Stimulated activated CD4-positive, alpha-beta T cell treated with anti-CD3 and anti-CD28 coated beads, Interleukin-2, amount 100 ng/mL, for 48 hours (primary cell): Measurements from ENCODE around the gene GDPD5.

Experiments used
- DNase-seq, 2 donors: peaks; one replicate each; pipeline ENCODE4 v3.0.0-alpha.2; 2020

The GDPD5 gene

GRCh38 chr11:75487365-75487764 is 38.4 kb downstream of the GDPD5 start:
- DNase-seq, result no peak

DNA sequence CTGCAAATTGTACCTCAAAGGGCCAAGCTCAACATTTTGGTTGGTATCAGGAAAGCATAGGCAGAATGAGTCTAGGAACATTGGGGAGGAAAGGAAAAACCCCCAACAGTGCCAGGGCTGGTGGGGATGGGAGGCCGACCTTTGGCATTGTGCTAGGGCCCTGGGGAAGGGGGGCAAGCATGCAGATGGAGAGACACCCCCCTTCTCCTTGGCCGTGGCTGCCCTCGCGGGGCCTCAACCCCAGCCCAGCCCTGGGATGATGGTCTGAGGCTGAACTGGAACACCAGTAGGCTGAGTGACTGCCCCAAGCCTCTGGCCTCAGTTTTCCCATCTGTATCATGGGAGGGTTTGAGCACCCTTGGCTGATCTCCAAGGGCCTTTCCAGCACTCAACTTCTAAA is 40.0 kb downstream of the GDPD5 start:
- no peak for DNase-seq

GRCh38 chr11:75482931-75483469 is 42.7 kb downstream of the GDPD5 start:
- DNase-seq, result no peak

DNA sequence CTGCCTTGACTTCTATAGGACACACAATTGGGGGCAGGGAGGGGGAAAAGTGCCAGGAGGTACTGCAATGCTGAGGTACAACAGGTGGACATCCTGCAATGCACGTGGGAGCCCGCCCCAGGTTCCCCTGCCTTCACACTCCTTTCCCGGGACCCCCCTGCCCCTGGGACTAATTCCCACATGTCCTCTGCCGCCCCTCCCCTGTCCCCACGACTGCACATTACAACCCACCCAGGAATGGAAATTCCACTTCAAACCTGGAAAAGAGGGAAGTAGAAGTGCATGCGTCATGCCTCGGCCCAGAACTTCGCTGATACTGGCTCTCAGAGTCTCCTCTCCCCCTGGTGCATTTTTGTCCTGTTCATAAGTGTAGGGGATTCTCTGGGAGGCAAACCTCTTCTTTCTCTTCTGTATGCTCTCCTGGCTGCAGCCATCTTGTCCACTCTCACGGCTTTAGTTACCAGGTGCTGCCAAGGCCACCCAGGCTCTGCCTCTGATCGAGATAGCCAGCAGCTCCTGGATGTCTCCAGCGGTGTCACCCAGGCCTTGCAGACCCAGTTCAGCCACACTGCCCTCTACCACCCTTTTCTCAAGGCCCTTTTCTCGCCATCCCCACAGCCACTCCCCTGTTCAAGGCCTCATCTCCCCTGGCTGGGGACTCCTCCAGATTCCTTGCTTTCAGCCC is 43.7 kb downstream of the GDPD5 start:
- no peak for DNase-seq

DNA sequence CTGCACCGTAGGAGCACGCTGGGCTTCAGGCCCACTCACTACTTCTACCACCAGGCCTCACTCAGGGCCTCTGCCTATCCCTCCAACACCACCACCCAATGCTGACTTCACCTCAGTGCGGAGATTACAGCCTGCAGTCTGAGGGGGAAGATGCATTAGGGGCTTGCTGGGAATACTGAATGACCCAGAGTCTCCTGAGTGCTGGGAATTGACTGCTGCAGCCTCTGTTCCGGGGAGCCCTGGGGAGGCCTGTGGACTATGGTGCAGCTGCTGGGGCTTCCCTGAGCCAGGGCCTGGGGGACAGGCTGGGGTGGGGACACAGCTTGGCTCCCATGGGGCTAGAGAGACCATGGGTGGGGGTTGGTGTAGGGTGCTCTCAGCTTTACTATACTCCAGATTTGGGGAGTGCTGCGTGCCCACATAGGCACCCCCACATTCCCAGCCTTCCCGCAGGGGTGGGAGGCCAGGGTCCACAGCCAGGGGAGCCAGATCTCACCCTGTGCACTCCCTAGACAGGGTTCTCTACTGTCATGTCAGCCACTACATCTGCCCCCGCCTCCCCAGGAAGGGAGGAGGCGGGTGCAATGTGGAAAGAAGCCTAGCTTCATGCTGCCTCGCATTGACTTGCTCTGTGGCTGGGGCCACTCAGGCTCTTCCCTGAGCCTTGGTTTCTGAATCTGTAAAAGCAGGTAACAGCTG is 44.4 kb downstream of the GDPD5 start:
- DNase-seq, result no peak

DNA sequence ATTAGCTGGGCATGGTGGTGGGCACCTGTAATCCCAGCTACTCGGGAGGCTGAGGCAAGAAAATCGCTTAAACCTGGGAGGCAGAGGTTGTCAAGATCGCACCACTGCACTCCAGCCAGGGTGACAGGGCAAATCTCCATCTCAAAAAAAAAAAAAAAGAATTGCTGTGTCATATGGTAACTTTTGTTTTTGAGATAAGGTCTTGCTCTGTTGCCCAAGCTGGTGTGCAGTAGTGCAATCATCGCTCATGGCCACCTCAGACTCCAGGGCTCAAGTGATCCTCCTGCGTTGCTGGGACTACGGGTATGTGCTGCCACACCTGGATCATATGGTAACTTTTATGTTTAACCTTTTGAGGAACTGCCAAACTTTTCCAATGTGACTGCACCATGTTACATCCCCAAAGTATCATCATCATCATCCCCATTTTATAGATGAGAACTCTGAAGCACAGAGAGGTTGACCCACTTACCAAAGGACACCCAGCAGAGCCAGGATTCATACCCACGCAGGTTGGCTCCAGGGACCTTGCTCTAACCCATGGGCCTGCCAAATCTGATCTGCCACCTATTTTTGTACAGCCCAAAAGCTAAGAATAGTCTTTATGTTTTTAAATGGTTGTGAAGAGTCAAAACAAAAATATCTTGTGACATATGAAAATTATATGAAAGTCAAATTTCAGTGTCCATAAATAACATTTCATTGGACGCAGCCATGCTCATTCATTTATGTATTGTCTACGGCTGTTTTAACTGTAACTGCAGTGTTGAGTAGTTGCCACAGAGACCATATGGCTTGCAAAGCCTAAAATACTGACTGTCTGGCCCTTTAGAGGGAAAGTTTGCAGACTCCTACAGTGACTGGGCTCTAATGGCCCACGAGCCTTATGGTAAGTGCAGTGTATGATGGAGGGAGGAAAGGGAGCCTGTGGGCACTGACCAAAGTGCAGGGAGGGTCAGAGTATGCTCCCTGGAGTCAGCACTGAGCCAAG is 45.3 kb downstream of the GDPD5 start:
- DNase-seq, result no peak

DNA sequence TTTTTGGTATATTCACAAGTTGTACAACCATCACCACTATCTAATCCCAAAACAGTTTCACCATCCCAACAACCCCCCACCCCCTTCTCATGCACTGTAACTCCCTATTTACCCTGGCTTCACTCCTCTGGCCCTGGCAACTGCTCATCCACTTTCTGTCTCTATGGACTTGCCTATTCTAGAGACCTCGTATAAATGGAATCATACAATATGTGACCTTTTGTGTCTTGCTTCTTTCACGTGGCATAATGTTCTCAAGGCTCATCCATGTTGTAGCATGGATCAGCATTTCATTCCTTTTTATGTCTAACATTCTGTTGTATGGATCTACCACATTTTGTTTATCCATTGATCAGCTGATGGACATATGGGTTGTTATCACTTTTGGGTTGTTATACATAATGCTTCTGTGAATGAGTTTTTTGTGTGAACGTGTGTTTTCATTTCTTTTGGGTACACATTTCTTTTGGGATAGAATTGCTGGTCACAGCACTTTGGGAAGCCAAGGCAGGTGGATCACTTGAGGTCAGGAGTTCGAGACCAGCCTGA is 46.1 kb downstream of the GDPD5 start:
- DNase-seq, result no peak

GRCh38 chr11:75478783-75479596 is 46.8 kb downstream of the GDPD5 start:
- DNase-seq, result no peak

GRCh38 chr11:75477614-75477935 is 48.2 kb downstream of the GDPD5 start:
- no peak for DNase-seq

DNA sequence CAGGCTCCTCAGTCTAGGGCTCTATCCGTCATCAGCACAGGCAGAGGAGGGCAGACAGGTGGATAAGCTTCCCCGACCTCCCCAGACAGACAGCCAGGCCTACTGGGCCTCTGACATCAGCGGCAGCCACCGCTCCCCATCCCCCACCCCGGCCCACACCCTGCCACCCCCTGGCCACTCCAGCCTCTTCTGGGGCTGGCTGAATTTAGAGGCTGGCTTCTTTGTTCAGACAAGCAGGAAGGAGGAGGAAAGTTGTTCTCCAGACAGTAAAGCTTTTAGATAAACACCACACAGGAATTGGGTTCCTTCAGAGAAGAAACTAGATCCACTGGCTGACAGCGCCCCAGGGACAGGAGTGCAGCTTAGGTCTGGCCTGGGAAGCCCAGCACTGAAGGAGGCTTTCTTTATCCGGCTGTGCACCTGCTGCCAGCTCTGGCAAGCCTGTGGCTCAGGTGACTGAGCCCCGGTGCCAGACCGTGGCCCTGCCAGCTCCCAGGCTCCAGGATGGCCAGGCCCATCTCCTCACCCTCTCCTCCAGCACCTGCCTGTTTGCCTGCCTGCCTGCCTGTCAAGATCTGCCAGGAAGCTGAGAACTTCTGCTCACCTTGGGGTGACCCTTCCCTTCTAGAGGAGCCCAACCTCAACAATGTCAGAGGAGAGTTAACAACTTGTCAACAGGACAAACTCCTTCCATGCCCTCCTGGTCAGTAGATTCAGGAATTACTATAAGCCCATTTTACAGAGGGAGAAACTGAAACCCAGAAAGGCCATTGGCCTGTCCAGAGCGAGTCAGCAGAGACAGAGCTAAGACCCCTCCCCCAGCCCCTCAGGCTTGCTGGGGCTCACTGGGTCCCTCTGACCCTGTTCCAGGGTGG is 48.8 kb downstream of the GDPD5 start:
- DNase-seq, result no peak

- peak in 1 of 2 donors; percentile 5 for DNase-seq
Measured at GRCh38 chr11:75475767-75476650, 49.7 kb downstream of the GDPD5 start.

DNA sequence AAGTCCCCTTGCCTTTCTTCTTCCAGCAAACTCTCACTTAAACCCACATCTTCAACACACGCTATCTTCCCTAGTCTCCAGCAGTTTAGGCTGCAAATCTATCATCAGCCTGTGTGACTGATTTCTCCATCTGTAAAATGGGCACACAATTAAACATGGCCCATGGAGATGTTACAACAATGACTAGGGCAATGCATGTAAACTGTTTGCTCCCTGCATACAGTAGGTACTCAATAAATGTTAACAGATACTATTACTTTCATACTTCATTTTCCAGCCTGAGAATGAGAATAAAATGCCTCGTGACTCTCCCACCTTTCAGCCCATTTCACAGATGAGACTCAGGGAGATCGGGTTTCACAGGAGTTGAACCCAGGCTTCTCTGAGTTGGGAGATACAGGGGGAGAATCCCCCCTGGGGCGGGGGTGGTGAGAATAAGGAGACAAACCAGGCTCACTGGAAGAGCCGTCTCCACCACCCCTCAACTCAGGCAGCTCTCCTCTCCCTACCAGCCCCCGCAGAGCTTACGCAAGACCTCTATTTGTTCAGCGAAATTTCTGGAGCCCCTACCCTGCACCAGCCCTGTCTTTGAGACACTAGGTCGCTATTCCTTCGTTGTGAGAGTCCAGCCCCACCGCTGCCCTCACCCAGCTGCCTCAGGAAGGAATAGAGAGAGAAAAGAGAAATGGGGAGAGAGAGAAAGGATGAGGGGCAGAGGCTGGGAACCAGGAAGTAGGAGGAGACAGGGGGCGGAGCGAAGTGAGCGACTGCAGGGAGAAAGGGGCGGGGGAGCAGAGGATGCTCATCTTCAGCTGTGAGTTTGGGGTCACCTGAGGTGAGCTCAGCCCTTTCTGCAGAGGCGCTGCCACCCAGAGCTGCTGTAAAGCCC is 50.6 kb downstream of the GDPD5 start:
- DNase-seq, result peak; percentile 33 to 51

- DNase-seq, result no peak
Measured at GRCh38 chr11:75474240-75474639, 51.5 kb downstream of the GDPD5 start.

GRCh38 chr11:75473684-75474083 is 52.1 kb downstream of the GDPD5 start:
- no peak for DNase-seq

DNA sequence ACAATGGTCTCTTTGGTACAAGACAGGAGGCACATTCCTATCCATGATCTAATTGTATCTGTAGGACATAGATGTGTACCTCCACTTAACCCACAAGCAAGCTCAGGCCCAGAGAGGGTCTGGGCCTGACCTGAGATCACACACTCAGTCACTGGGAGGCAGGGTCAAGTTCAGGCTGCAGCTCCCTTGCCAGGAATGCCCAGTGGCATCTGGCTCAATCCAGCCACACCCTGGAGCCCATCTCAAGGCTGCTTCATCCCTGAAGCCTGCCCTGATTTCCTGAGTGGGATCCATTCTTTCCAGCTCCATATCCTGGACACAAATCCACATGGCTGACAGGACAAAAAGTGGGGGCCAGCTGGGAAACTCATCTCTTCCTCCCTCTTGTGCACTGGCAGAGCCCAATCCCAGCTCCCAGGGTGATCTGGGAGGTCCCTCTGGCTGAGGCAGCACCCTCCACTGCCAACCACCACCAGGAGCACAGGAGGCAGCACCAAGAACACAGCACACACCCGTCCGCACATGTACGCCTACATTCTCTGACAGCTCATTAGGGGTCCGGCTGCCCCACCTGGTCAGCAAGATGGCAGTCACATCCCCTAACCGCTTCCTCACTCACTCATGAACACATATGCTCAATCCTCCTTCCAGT is 53.5 kb downstream of the GDPD5 start:
- DNase-seq, result no peak

DNA sequence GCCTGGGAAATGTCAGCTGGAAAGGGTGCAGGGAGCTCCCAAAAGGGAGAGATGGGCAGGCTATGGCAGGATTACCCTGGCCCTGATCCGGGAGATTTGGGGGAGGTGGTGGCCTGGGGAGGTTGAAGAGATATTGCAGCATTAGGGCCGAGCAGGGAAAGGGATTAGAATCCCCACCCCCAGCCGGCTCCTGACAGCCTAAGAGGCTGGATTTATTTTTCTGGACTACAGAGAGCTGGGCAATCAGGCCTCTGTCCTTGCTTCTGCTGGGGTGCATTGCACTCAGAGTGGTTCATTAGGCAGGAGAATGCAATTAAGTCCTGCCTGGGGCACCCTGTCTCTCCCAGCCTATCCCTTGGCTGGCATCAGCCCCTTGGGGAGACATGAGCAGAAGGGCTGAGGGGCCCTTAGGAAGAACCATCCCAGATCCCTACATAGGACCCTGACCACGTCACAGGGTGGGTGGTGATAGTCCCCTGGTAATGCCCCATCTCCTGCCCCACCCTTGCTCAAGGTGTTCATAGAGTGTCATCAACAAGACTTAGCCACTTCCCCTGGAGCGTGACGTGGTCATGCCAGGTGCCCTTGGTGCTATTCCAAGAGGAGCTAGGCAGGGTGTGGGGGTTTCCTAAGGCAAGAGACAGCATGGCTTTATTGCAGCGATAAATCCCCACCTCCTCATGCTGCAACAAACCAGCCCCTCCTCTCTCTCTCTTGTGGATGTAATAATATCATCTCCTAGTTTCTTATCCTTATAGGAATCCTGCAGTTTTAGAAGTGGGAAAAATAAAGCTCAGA is 54.4 kb downstream of the GDPD5 start:
- DNase-seq, result no peak

DNA sequence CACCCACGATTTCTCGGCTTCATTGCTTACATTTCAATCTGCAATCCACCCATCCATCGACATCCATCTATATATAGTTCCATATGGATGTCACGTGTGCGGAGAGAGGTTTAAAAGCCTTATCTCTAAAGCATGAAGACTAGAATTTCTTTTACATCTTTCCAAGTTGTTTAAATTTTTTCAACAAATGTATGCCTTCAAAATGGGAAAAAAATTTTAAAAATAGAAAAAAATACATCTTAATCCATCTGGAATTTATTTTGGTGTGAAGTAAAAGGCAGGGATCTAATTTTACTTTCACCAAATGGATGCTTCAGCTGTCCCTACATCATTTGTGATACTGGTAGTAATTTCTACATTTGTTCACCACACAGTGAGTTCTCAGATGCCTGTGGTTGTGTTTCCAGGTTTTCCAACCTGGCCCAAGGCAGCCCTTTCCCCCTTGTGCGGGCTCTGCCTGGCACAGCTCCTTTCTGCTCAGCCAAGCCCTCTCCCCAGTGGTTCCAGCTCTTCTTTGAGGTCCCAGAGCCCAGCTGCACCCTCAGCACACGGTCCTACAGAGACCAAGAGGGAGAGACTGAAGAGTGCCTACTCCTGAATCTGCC is 55.2 kb downstream of the GDPD5 start:
- DNase-seq, result no peak
